Right atrium auricular region (tissue), 2 donors: Measurements from ENCODE around the gene ELOVL5. TPM values are rescaled to one million over a fixed set of nuclear protein-coding genes. Genes with fewer than 3 reads are reported as not detected.
A peak's percentile ranks its signal among the peaks of the same experiment; 100 is the strongest.
"Not testable (repeated sequence)": the region's sequence is repeated elsewhere in the genome, so short reads cannot be mapped to it uniquely, and the experiment has no call there.

ENCODE experiments used
- DNase-seq: peaks from one replicate; pipeline ENCODE4 v3.0.0-alpha.2; 2019; ENCODE audit warnings: low spot score
- H3K27ac ChIP-seq, 2 donors: fragments of 200-600 bp; sonication (generic); 1 replicate in 1 of 2; 2 replicates in 1 of 2; pipeline ENCODE4 v1.5.1; 2016 to 2019
- H3K27me3 ChIP-seq, 2 donors: fragments of 200-600 bp; sonication (generic); one replicate each; pipeline versions ENCODE4 v1.5.1 to v1.6.0; 2017 to 2019
- H3K36me3 ChIP-seq: fragments of 200-600 bp; sonication (generic); one replicate; pipeline ENCODE4 v1.5.1; 2016
- H3K4me1 ChIP-seq, 2 donors: fragments of 200-600 bp; sonication (generic); one replicate each; pipeline versions ENCODE4 v1.5.1 to v1.6.0; 2017 to 2019
- H3K4me3 ChIP-seq, 2 donors: fragments of 200-600 bp; sonication (generic); 1 replicate in 1 of 2; 2 replicates in 1 of 2; pipeline ENCODE4 v1.5.1; 2017 to 2019; ENCODE audit warnings: mild to moderate bottlenecking in 1 of 2, moderate library complexity in 1 of 2
- H3K9me3 ChIP-seq, 2 donors: fragments of 200-600 bp; sonication (generic); one replicate each; pipeline ENCODE4 v1.5.1; 2019
- CTCF ChIP-seq, 2 donors: fragments of 200-600 bp; sonication (generic); IDR thresholded peaks; one replicate each; pipeline ENCODE4 v1.5.1; 2019; ENCODE audit warnings: antibody characterized with exemption in 2 of 2
- total RNA-seq, 2 donors: library from RNA; depleted of rRNA; stranded (reverse); fragments of >200 nt; gene quantifications; one replicate each; pipeline ENCODE4 v1.1.0, GENCODE V29; 2016

Gene ELOVL5
- total RNA-seq, 2 donors from 2014 or later = 31.2 to 34.9 TPM

- no peak overlapping the region for H3K27ac ChIP-seq
- peaks cover 0 to 37% of the 10 kb centered on the region in 2 donors for H3K4me1 ChIP-seq
These were observed 39.5 kb downstream of the ELOVL5 start for GRCh38 chr6:53309059-53309900.

GRCh38 chr6:53306819-53307347 lies 41.9 kb downstream of the ELOVL5 start:
- H3K27ac ChIP-seq = no peak overlapping the region
- DNase-seq = no peak
- no peak for TF ChIP-seq CTCF (IDR thresholded peaks at IDR 0.05)

More at GRCh38 chr6:53309059-53309900, 39.5 kb downstream of the ELOVL5 start:
- DNase-seq = no peak
- Histone ChIP-seq H3K9me3 (no peaks in the 10 kb centered on the region), H3K36me3 (no peaks in the 10 kb centered on the region), H3K27me3 (no peaks in the 10 kb centered on the region), H3K4me3 (no peak overlapping the region)
- no peak for TF ChIP-seq CTCF (IDR thresholded peaks at IDR 0.05)

GRCh38 chr6:53306217-53306616 lies 42.5 kb downstream of the ELOVL5 start:
- peaks cover 0 to 61% of the 10 kb centered on the region in 2 donors for H3K4me1 ChIP-seq
- not testable (repeated sequence) for DNase-seq

More at GRCh38 chr6:53306819-53307347, 41.9 kb downstream of the ELOVL5 start:
- Histone ChIP-seq H3K9me3 (no peaks in the 10 kb centered on the region), H3K36me3 (no peaks in the 10 kb centered on the region), H3K4me1 (peaks cover 0 to 54% of the 10 kb centered on the region in 2 donors), H3K27me3 (no peaks in the 10 kb centered on the region), H3K4me3 (no peak overlapping the region)

GRCh38 chr6:53305506-53306005 lies 43.2 kb downstream of the ELOVL5 start:
- H3K36me3 ChIP-seq, H3K9me3 ChIP-seq, H3K27ac ChIP-seq, H3K27me3 ChIP-seq, DNase-seq, H3K4me3 ChIP-seq: not testable (repeated sequence)
- peaks cover 0 to 62% of the 10 kb centered on the region in 2 donors for H3K4me1 ChIP-seq

More at GRCh38 chr6:53306217-53306616, 42.5 kb downstream of the ELOVL5 start:
- H3K27me3 ChIP-seq, H3K4me3 ChIP-seq, H3K9me3 ChIP-seq, H3K27ac ChIP-seq, H3K36me3 ChIP-seq: not testable (repeated sequence)

GRCh38 chr6:53304953-53305352 lies 43.8 kb downstream of the ELOVL5 start:
- H3K27me3 ChIP-seq, H3K4me3 ChIP-seq, H3K9me3 ChIP-seq, DNase-seq, H3K27ac ChIP-seq, H3K36me3 ChIP-seq: not testable (repeated sequence)
- H3K4me1 ChIP-seq = peaks cover 0 to 67% of the 10 kb centered on the region in 2 donors

- no peaks in the 10 kb centered on the region for H3K36me3 ChIP-seq
- no peak for DNase-seq
- H3K4me3 ChIP-seq = no peak overlapping the region
- no peaks in the 10 kb centered on the region for H3K27me3 ChIP-seq
- peaks cover 0 to 67% of the 10 kb centered on the region in 2 donors for H3K4me1 ChIP-seq
- H3K9me3 ChIP-seq = no peaks in the 10 kb centered on the region
- TF ChIP-seq CTCF (IDR thresholded peaks at IDR 0.05) = no peak
- peak overlapping the region; percentile 51 to 52 for H3K27ac ChIP-seq
These were observed 45.9 kb downstream of the ELOVL5 start for GRCh38 chr6:53302678-53303360.
